Superior temporal gyrus (tissue), 1 donor: ENCODE data around the gene MAPK11.
A peak's percentile ranks its signal among the peaks of the same experiment; 100 is the strongest.

Experiments
- DNase-seq: peaks from one replicate; pipeline ENCODE4 v3.0.0-alpha.2; 2016; ENCODE audit errors: extremely low spot score

MAPK11 gene

DNA sequence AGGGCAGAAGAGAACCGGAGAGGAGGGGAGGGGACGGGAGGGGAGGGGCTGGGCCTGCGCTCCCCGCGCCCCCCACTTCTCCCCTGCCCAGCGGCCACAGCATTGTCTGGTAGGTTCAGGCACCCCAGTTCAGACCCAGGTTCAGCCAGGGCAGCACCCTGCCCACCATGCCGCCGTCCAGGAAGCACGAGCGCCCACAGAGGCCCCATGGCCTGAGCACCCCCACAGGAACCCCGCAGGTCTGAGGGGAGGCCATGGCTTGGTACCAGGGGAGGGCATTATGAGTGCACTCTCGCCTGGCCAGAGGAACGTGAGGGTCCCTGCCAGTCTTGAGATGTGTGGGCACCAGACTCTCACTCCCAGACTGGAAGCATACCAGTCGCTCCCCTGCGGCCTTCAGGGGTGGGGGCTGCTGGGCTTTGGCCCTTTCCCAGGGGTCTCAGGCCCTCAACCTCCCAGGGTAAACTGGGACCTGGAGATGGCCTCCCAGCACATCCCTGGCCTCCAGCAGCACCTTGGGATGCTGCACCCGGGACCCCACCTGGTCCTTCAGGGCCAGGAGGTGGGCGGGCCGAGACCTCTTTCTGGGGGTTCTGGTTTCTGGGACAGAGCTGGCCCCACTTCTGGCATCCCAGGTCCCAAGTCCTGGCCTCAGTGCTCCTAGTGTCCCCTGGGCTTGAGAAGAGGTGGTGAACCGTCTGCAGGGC is 37.9 kb upstream of the MAPK11 start:
- DNase-seq, result no peak

DNA sequence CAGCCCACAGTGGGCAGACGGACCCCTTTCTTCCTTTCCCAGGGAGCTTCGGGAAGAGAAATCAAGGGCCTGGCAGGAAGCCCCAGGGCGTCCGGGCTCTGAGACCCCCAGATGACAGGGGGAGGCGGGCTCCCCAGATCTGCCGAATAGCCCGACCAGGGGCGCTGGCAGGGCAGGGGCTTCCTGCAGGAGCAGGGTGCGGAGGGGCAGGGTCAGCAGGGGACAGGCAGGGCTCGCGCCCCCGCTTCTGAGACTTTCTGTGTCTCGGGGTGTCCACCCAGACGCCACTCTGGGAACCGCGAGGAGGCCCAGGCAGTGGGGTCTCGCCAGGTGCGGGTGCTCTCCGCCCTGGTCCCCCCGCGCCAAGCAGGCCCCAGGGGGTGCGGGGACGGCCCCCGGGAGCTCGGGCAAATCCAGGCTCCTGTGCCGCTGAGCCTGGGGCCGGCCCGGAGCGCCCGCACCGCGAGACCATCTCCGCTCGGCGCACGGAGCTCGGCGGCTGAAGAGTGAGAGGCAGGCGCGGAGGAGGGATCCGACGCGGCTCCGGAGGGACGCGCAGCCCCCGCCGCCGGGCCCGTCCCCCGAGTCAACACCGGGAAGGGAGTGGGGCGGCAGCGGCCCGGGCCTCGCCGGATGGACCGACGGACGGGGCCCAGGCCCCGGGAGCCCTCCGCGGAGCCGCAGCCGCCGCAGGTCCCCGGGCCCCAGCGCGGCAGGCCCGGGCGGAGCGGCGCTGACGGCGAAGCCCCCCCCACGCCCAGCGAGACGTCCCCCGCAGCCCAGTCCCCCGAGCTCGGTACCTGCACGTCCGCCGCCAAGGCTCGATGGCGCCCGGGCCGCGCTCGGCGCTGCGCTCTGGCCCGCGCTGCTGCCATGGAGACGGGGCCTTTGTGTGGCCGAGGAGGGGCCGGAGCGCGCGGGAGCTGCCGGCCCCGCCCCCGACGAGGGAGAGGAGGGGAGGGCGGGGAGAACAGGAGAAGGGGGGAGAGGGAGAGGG is 36.9 kb upstream of the MAPK11 start, which contains the start of gene PLXNB2:
TSS of gene PLXNB2 (minus strand) at position 894 of the 997 bp plus-strand sequence. CDS start 17,062 bp downstream, outside the sequence.
- DNase-seq, result peak; percentile 79

DNA sequence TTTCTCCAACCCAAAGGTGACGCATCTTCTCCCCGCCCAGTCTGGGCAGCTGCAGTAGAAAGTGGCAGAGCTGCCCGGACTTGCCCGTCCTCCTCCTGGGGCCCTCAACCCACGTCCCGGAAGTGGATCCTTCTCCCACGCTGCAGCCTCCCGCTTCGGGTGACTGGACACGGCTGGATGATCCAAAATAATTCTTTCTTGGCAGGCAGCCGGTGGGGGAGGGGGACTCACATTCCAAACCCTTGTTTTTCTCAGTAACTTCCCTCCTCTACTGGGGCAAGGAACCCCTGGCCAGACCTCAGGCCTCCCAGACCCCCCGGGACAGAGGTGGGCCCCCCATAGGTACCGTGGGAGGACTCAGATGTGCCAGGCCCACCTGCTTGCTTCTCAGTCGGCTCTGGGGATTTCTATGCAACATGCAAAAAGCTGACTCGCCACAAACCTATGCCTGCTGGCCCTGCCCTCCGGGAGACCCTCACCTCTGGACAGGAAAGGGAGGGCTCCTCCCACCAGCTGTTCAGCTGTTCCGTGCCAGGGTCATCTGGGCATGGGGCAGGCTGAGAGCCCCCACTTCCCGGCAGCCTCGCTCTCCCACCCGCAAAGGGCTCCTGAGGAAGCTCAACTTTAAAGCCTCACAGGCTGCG is 35.9 kb upstream of the MAPK11 start:
- no peak for DNase-seq

DNA sequence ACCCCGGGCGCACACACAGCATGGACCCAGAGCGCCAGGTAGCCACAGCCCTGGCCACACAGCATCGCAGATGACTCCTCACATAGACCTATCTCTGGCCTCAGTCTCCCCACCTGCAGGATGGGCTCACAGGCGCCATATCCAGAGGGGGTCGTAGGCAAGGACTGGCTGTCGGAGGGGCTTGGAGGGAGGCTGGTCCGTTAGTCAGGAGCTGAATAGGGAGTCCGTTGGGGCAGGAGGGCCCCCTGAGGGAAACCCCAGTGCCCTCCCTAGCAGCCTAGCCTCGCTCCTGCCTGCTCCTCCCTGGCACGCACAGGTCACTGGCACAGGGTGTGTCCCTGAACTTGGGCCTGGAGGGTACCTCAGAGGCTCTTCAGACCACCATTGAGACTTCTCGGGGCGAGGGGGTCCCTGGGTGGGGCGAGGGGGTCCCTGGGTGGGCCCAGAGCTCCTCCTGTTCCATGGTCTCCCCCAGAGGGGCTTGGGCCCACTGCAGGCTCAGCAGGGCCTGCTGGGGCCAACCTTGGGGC is 35.3 kb upstream of the MAPK11 start:
- no peak for DNase-seq

DNA sequence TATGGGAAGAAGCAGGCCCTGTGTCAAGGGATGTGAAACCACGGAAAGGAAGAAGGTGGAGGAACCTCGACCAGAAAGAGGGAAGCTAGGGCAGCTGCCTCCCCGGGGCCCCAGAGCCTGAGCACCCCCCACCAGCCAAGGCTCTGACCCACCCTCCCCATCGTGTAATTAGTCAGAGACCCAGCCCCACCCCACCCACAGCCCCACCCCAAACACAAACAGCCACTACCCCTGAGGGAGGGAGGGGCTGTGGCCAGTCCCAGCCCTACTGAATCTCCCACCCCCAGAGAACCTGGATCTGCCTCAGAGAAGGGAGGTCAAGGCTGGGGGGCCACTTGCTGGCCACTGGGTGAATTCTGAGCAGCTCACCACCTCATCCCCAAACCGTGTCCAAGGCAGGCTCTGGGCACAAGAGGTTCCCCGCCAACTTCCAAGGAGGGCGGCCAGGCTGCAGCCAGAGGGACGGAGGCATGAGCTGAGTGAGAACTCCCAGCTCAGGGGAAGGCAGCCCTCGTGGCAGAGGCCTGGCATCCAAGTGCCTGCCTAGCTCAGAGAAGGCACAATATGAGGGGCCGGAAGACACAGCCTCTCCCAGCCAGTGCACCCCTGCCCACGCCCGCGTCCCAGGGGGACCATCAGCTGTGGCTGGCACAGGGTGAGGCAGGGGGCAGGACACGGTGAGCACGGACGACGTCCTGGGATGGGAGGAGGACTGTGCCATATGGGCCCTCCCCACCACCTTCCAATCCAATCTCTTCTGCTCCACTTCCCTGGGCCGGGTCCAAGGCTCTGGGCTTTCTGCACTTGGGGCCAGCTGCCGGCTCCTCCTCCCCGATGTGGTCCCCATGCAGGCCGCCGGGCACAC is 34.6 kb upstream of the MAPK11 start:
- DNase-seq, result no peak

DNA sequence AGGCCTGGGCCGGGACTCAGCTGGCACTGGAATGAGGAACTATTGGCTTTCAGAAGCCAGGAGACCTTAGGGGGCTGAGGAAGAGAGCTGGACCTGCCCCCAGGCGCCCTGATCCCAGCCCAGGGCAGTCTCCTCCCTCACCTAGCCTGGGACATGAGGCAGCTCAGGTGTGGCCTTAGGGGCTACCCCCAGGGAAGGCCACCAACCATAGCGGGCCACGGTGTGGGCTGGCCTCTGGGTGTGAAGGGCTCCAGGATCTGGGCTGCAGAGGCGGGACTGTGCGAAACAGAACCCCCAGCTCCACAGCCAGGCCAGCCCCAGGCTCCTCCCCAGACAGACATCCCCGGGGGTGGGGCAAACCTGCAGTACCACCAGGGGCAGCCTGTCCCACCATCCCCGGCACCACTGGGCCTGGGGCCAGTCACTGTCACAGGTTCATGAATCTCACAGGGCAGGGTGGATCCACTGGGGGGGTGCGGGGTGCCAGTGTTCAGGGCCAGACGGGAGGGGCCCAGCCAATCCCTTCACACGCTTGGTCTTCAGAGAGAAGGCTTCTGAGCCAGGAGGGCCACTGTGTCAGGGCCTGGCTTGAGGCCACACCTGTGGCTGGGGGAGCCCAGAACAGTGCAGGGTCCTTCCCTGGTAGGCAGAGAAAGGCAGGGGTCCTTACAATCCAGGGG is 33.8 kb upstream of the MAPK11 start:
- no peak for DNase-seq

DNA sequence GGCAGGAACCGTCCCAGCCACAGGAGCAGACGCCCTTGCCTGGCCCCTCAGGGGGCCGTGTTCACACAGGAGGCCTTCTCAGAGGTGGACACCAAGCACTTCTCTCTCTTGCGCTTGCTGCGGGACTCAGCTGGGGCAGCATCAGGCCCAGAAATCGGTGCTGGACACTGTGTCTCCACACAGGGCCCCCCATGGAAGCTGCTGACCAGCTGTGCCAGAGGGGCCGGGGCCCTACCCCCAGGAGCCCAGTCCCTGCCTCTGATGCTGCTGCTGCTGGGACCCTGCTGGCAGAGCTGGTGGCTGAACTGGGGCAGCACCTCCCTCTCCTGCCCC is 33.3 kb upstream of the MAPK11 start:
- DNase-seq, result no peak

DNA sequence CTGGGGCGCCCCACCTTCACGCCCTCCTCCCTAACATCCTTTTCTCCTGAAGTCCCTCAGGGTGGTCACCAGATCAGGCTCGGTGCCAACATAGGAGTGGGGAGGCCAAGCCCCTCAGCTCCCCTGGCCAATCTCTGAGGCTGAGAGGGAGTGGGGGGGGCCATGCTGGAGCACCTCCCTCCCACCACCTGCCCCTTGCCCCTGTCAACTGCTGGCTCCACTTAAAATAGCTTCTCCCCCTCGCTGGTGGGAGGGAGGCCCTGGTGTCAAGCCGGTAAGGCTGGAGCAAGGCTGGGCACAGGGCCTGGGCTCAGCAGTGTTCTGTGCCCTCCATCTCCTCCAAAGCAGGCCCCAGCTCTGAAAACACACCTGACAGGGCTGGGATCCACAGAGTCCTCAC is 32.4 kb upstream of the MAPK11 start:
- no peak for DNase-seq

DNA sequence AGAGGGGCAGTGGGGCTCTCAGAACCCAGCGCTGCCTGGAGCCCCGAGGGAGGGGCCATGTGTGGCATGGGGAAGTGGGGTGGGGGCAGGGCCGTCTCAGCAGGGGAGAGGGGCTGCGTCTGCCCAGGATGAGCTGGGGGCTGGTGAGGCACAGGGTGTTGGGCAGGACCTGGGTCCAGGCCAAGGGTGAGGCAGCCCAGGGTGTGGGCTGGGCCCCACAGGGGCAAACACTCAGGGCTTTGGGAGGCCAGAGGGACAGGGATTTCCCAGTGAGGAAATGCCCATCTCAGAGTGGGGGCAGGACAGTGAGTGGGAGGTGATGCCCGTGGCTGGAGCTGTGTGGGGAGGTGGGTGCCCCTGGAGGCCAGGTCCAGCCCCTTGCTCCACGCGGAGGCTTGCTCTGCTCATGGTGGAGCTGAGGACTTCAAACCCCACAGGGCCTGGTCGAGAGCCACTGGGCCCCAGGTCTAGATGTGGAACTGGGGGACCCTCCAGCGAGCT is 31.9 kb upstream of the MAPK11 start:
- no peak for DNase-seq

DNA sequence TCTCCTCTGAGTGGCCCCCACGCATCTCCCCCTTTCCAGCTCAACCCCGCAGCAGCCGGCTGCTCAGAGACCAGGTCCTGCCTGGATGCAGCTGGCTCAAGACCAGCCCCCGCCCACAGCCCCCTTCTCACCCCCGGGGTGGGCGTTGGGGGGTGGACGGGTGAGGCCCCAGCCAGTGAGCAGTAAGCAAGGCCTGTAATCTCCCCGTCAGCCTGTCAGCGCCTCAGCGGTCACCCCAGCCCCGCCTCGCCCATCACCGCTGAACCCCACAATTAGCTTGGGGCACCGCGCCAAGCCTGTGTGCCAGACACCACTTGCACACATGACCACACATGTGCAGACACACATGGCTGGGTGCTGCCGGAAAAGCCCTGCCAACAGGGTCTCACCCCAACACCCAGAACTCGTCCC is 31.4 kb upstream of the MAPK11 start:
- DNase-seq, result no peak

DNA sequence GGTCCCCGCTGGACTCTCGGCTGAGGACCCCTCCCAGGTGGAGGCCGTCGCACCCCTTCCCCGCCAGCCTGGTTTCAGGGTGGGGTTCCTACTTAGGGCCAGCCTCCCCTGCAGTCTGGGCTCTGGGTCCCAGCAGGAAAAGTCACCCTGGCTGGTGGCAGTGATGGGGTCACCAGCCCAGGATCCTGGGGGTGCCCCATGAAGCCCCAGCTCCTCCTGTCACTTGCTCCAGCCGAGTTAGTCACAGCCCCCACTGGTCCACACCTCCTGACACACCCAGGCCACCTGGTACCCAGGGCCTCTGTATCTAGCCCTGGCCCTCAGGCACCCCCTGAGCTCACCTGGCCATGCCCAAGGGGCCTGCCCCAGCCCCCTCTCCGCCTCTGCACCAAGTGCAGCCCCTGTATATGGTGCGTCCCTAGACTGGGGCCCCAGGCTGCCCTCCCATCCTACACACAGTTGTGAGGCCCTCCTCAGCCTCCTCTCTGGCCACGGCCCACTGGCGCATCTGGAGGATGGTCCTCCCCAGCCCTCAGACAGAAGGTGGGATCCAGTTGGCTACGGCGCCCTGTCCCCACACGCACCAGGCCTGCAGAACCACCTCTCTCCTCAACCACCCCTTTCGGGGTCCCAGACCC is 30.6 kb upstream of the MAPK11 start:
- no peak for DNase-seq

DNA sequence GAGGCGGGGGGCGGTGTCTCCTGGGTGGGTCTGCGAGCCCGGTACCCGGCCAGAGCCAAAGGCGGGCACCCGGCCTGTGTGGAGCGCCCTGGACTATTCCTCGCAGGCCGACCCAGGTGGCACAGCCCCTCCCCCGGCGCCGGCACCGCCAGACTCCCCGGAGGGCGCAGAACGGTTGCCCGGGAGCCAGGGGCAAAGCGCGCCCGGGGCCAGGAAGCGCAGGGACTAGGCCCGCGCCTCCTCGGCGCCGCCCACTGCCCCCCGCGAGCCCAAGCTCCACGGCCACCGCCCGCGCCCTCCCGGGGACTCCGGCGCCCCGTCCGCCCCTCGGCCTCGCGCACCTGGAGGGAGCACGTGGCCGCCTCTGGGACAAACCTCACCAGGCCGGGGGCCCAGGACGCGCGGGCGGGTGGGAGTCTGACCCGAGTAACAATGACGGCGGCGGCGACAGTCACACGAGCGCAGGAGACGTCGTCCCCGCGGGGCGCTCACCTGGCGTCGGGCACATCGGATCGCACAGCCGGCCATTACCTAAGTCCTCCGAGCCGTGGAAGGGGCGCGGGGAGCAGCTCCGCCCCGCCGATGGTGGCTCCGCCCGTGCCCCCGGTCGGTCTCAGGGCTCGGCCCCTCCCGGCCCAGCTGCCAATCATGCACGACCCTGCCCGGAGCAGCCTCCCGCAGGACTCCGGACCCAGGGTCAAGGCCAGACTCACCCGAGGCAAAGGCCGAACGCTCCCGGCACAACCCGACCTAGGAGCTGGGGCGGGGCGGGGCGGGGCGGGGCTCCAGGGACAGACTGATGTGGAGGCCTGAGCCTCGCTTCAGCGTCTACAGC is 29.8 kb upstream of the MAPK11 start:
- DNase-seq, result no peak

DNA sequence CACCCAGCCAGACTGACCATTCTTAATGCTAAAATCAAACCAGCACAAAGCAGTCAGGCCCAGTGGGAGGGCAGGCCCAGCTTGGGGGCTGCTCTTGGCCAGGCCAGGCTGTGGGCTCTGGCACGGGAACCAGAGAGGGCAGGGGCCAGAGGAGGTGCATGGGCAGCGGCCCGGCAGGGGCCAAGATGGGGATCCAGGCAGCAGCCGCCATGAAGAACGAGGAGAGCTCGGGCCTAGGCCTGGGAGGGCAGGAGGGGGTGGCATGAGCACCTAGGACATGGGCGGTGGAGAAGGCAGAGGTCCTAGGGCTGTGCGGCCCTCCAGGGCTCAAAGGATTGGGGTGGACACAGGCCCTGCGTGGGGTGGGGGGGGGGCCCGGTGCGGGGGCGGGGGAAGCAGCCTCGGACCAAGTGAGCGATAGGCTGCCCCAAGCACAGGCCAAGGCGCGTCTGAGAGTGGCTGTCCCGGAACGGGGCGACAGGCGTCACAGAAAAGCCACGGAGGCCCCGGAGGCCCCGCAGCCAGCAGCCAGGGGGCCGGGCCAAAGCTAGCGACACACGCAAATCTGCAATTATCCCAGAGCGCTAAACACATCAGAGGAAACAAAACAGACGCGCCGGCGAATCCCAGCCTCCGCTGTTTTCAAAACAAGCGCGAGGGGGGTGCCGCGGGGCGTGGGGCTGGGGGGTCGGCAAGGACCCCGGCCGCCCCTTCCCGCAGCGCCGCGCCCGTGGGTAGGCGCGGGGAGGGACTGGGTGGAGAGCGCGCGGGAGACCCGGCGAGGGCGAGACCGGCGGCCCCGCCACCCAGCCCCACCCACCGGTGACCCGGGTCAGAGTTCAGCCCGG is 29.0 kb upstream of the MAPK11 start:
- no peak for DNase-seq

DNA sequence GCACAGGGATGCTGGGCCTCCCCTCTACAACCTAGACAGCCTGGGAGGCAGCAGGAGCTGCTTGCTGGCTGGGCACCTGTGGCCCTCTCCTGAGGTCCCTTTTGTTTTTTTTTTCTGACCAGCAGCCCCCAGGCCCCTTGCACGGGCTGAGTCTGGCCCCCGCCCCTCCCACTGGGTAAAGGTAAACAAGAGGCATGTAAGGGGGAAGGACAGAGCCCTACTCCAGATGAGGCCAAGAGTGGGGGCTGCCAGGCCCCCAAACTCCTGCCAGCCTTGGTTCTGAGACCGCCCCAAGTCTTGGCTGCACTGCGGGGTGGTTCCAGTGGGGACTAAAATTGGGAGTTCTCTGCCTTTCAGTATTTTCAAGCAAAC is 28.1 kb upstream of the MAPK11 start:
- DNase-seq, result no peak

DNA sequence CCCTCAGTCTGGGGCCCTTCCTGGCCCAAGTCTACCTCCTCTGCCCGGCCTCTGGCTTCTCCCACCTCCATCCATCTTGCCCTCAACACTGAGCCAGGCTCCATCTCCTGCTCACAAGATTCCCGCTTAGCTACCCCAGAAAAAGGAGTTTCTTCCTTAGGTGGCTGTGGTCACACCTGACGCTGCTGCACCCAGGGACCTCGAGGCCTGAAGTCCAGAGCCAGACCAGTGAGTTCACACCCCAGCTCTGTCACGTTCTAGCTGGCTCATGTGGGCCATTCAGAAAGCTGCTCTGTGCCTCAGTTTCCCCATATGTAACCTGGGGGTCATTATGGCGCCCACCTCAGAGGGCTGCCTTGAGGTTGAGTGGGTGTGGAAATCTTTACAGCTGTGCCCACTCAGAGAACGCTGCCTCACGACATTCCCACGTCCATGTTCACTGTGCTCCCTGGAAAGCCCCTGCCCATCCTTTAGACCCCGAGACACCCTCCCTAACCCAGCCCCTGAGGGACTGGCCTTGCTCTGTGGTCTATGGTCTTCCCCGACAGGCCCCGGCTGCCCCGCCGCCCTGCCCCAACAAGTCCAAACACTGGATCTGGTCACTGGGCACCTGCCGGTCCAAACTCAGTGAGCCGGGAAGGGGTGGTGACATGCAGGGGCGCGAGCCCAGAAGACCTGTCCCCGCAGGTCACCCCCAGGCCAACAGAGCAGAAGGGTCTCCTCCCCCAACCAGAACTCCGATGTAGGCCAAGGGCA is 27.5 kb upstream of the MAPK11 start:
- no peak for DNase-seq

DNA sequence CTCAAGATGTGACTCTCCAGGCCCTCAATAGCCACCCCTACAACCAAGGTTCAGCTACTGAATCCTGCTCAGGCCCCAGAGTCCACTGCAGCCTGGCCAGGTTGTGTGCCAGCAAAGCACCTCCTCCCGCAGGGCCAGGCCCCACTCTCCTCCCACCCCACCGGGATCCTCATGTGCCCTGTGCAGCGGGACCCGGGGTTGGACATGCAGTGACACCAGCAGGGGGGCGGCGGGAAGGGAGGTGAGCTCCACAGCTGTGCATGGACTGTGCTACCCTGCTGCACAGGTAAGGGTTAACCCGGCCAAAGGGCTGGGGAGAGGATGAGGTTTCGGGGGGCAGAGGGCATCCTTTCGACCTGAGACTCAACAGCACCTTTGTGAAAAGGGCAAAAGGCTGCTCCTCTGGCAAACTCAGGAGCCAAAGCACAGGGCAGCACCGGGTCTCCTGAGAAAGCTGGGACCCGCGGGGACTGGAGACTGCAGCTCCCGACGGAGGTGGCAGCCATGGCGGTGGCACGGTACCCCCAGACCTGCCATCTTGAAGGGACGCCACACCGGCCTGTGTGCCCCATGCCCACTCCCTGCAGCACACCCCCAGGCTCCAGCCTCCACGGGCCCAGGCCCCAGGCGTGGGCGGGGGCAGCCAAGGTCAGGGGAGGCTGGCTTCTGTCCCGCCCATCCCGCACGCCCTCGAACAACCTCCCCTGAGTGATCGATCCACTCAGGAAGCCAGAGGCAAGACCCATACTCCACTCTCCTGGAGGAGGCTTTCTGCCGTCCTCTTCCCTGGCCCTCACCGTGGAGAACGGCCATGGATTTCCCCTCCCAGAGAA is 26.7 kb upstream of the MAPK11 start:
- DNase-seq, result no peak

DNA sequence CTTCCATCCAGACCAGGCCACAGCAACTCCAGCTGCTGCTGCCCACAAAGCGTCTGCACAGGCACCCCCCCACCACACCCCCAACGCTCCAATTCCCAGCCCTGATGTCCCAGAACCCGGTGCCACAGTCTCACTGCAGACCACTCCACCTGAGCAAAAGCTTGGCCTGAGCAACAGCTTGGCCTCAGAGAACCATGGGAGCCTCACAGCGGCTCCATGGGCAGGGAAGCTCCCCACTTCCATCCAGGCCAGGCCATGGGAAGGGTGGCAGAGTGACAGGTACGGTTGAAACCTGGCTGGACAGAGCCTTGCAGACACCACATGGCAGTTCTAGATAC is 24.1 kb upstream of the MAPK11 start:
- DNase-seq, result no peak
